SW 1271 (cell line): ENCODE results near the gene VPS13A.
"Not testable (repeated sequence)": the region's sequence is repeated elsewhere in the genome, so short reads cannot be mapped to it uniquely, and the experiment has no call there.

Source experiments
- DNase-seq, 2 experiments: peaks; one replicate each; lab custom pipeline; 2025; lab: John Stamatoyannopoulos, UW

The VPS13A gene

DNA sequence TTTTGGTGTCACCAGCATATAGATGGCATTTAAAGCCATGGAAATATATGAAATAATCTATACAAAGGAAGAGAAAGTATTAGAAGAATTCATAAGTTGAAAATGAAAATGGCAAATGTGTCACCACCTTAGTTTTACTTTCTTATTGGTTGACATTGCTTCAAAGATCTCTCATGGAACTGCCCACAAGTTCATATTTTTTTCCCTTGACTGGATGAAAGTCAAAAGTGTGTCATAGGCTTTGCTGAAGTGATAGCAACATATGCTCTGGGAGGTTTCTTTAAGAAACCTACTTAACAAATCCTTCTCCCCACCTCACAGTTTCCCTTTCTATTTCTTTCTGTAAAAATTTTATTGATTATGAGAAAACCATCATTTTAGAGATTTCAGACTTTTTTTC lies 127.2 kb downstream of the VPS13A start:
- DNase-seq, result no peak

- DNase-seq, result no peak
Measured at GRCh38 chr9:77305622-77306400, 128.5 kb downstream of the VPS13A start.

- DNase-seq, result no peak
Measured at GRCh38 chr9:77307166-77307565, 129.8 kb downstream of the VPS13A start.

- no peak for DNase-seq
Measured at GRCh38 chr9:77316058-77316457, 138.7 kb downstream of the VPS13A start.

- no peak for DNase-seq
Measured at GRCh38 chr9:77325058-77325457, 147.7 kb downstream of the VPS13A start.

DNA sequence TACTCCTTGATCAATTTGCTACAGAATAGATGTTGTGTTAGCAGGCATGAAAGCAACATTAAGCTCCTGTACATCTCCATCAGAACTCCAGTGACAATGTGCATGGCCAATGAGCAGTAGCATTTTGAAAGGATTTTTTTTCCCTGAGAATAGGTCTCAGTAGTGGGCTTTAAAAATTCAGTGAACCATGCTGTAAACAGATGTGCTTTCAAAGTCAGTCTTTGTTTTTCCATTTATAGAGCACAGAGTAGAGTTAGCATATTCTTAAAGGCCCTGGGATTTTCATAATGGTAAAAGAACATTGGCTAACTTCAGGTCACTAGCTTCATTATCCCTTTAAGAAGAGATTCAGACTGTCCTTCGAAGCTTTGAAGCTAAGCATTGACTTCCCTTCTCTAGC lies 150.8 kb downstream of the VPS13A start:
- no peak for DNase-seq

- DNase-seq, result no peak
Measured at GRCh38 chr9:77370064-77370463, 192.7 kb downstream of the VPS13A start.

GRCh38 chr9:77374266-77374665 lies 196.9 kb downstream of the VPS13A start:
- no peak for DNase-seq

GRCh38 chr9:77375956-77376532 lies 198.7 kb downstream of the VPS13A start:
- DNase-seq, result no peak

GRCh38 chr9:77384406-77384805 lies 207.1 kb downstream of the VPS13A start:
- no peak for DNase-seq

GRCh38 chr9:77386187-77386586 lies 208.9 kb downstream of the VPS13A start:
- DNase-seq, result no peak

DNA sequence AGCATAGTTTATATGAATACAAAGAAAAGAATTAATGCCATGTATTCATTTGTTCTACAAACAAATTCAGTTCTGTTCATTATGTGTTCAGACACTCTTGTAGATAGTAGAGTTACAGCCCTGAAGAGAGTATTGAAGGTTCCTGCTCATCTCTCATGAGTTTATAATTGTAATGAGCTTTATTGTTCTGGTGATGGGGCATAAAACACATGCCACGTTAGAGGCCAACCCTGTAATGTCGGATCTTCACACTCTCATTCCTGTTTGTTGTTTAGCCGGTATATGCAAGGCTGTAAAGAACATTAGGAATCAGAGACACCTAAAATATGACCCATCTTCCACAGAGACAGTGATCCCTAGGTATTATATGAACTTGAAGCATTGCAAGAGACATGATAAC lies 214.5 kb downstream of the VPS13A start:
- DNase-seq, result no peak

- no peak for DNase-seq
Measured at GRCh38 chr9:77392328-77392727, 215.0 kb downstream of the VPS13A start.

GRCh38 chr9:77398581-77398980 lies 221.2 kb downstream of the VPS13A start:
- DNase-seq, result not testable (repeated sequence)

DNA sequence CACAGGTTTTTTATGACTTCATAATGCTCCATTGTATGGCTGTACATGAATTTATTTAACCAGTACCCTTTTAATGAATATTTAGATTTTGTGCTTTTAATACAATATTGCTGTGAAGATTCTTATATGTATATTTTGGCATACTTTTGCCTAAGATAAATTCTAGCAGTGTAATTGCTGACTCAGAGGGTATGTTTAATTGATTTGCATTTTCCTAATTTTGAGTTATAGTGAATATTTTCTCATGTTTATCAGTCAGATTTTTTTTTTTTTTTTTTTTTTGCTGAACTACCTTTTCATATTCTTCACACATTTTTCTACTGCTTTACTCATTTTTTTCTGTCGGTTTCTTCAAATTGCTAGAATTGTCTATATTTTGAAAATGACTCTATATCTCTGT lies 222.6 kb downstream of the VPS13A start:
- no peak for DNase-seq

GRCh38 chr9:77402286-77402685 lies 225.0 kb downstream of the VPS13A start:
- DNase-seq, result no peak

DNA sequence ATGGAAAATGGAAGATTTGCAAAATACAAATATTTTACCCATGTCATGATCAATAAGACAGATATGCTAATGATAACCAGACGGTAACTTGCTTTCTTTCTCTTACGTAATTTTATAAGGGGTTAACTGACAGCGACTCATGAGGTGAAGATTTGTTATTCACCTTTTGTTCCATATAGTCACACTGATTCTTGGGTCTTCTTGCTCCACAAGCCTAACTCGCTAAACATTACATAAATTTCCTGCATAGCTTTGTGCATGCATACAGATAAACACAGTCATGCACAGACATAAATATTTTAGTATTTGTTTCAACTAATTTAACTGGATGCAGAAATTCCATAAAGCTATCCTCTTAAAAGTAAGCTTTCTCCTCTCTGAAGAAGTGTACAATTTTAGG lies 225.9 kb downstream of the VPS13A start:
- DNase-seq, result no peak

DNA sequence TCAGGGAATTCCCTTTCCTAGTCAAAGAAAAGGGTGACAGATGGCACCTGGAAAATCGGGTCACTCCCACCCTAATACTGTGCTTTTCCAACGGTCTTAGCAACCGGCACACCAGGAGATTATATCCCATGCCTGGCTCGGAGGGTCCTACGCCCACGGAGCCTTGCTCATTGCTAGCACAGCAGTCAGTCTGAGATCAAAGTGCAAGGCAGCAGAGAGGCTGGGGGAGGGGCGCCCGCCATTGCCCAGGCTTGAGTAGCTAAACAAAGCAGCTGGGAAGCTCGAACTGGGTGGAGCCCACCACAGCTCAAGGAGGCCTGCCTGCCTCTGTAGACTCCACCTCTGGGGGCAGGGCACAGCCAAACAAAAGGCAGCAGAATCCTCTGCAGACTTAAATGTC lies 231.2 kb downstream of the VPS13A start:
- not testable (repeated sequence) for DNase-seq

DNA sequence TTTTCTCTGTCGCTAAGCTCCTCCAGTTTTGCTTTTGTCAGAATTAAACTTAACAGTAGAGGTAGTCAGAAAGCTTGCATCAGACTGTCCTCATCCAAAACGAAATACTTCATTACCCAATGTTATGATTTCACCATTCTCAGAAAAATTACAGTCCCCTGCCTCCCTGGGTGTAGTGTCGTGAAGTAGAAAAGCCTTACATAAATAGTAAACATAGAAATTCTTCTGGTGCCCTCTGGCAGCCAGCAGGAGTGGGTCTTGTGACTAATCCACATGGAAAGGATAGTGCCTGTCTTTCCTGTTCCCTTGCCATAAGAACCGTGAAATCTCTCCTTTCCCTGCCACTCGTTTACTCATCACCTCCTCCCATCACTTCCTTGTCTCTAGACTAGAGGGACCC lies 240.2 kb downstream of the VPS13A start:
- peak in 1 of 2 experiments; percentile 3 for DNase-seq

- no peak for DNase-seq
Measured at GRCh38 chr9:77418226-77418625, 240.9 kb downstream of the VPS13A start.

- no peak for DNase-seq
Measured at GRCh38 chr9:77420641-77421040, 243.3 kb downstream of the VPS13A start.

DNA sequence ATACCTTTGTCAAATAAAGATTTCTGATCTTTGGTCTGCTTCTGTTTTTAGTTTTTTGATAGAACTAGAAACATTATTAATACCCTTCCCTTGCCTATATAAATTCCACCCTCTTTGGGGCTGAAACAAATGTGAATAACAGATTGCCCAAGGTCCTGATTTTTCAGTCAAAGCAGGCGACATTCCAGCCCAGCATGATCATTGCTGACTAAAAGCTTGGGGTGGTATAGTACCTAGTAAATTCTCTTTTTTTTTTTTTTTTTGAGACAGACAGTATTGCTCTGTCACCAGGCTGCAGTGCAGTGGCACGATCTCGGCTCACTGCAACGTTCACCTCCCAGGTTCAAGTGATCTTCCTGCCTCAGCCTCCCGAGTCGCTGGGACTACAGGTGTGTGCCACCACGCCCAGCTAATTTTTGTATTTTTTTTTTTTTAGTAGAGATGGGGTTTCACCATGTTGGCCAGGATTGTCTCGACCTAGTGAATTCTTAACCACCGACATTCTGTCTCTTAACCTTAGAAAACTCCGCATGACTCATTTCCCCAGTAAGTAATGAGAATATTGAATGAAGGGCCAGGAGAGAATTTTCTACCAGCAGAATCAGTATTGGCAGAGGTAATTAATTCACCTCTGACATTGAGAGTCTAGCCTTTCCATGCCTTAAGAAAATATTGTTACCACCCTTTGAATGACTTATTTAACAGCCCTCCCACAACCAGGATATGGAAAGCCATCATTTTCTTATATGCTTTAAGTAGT lies 244.4 kb downstream of the VPS13A start:
- DNase-seq, result no peak

GRCh38 chr9:77422969-77423368 lies 245.6 kb downstream of the VPS13A start:
- DNase-seq, result no peak
